ENCODE measurements around the gene IRF9. TPM values are rescaled to one million over a fixed set of nuclear protein-coding genes. Genes with fewer than 3 reads are reported as not detected.

The IRF9 gene
- total and polyA plus RNA-seq, 2 of the 13 experiments (the other 11 are each of a cell fraction or from before 2014, with no cell fraction given): 14.9 to 49.7 TPM

DNA sequence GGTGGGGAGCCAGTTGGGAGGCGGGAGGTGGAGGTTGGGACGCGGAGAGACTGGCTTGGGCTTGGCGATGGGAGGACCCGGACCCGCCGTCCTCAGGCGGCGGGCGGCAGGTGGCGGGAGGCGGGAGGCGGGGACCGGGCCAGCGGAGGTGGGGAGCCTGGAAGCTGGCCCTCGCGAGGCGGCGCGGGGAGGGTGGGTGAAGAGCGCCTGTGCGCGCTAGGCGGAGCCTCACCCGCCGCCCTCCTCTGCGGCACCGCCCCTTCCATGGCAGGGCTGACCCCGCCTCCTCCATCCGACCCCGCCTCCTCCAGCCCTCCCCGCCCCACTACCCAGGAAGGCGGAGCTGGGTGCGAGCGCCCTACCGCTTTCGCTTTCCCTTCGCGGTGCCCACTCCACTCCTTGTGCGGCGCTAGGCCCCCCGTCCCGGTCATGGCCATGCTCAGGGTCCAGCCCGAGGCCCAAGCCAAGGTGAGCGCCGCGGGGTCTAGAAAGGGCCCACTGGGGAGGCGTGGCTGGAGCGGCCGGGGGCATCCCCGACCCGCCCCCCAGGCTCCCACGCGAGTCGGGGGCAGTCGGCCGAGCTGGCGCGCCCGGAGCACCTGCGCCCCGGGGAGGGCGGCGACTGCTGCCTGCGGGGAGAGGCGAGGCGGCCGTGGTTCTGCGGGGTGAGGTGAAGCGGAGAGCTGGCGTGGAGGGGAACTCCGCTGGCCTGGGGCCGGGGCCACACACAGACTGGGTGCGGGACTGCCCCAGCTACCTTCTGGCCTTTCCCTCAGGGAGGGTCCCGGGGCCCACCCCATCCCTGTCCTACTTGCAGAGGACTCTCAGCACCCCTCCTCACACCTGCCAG lies 25.0 kb upstream of the IRF9 start, which contains the start of gene PSME1 (continued):
- TF ChIP-seq TRIM24 (CRISPR knock-in tag; IDR thresholded peaks at IDR 0.05) (no peak), ZNF446 (CRISPR knock-in tag; IDR thresholded peaks at IDR 0.05) (no peak), ZNF709 (CRISPR knock-in tag; IDR thresholded peaks at IDR 0.05) (no peak), NCOA1 (CRISPR knock-in tag; IDR thresholded peaks at IDR 0.05) (no peak), TSC22D2 (CRISPR knock-in tag; IDR thresholded peaks at IDR 0.05; ENCODE audit: borderline replicate concordance) (peak; percentile 79), ZNF614 (CRISPR knock-in tag; IDR thresholded peaks at IDR 0.05; ENCODE audit: borderline replicate concordance) (peak; percentile 85; the same call in 1 of the 2 replicates), SMARCE1 (IDR thresholded peaks at IDR 0.05; ENCODE audit: borderline replicate concordance) (no peak), NFIC (IDR thresholded peaks at IDR 0.05; ENCODE audit: low read length) (no peak), RAD21 (CRISPR knock-in tag; IDR thresholded peaks at IDR 0.05) (peak; percentile 71), NR1H2 (CRISPR knock-in tag; IDR thresholded peaks at IDR 0.05; ENCODE audit: borderline replicate concordance, low read depth) (no peak; the same call in 1 of the 2 replicates), PPARG (CRISPR knock-in tag; conservative IDR thresholded peaks at IDR 0.05) (peak; percentile 43), PITX1 (CRISPR knock-in tag; IDR thresholded peaks at IDR 0.05) (no peak; the same call in 1 of the 2 replicates), ZNF777 (CRISPR knock-in tag; IDR thresholded peaks at IDR 0.05) (peak; percentile 72), ZNF563 (CRISPR knock-in tag; IDR thresholded peaks at IDR 0.05) (no peak), SSRP1 (CRISPR knock-in tag; IDR thresholded peaks at IDR 0.05) (no peak), PTBP1 (IDR thresholded peaks at IDR 0.05; ENCODE audit: low read depth, low read length, poor library complexity, severe bottlenecking) (peak; percentile 76), ZNF256 (CRISPR knock-in tag; conservative IDR thresholded peaks at IDR 0.05) (peak; percentile 43; the same call in 1 of the 2 replicates), ELF3 (CRISPR knock-in tag; IDR thresholded peaks at IDR 0.05) (peak; percentile 83), KMT2B (CRISPR knock-in tag; IDR thresholded peaks at IDR 0.05) (peak; percentile 95), SALL1 (CRISPR knock-in tag; IDR thresholded peaks at IDR 0.05) (peak; percentile 95), ZNF225 (CRISPR knock-in tag; IDR thresholded peaks at IDR 0.05) (peak; percentile 73)
- TF ChIP-seq, protein P1, sequence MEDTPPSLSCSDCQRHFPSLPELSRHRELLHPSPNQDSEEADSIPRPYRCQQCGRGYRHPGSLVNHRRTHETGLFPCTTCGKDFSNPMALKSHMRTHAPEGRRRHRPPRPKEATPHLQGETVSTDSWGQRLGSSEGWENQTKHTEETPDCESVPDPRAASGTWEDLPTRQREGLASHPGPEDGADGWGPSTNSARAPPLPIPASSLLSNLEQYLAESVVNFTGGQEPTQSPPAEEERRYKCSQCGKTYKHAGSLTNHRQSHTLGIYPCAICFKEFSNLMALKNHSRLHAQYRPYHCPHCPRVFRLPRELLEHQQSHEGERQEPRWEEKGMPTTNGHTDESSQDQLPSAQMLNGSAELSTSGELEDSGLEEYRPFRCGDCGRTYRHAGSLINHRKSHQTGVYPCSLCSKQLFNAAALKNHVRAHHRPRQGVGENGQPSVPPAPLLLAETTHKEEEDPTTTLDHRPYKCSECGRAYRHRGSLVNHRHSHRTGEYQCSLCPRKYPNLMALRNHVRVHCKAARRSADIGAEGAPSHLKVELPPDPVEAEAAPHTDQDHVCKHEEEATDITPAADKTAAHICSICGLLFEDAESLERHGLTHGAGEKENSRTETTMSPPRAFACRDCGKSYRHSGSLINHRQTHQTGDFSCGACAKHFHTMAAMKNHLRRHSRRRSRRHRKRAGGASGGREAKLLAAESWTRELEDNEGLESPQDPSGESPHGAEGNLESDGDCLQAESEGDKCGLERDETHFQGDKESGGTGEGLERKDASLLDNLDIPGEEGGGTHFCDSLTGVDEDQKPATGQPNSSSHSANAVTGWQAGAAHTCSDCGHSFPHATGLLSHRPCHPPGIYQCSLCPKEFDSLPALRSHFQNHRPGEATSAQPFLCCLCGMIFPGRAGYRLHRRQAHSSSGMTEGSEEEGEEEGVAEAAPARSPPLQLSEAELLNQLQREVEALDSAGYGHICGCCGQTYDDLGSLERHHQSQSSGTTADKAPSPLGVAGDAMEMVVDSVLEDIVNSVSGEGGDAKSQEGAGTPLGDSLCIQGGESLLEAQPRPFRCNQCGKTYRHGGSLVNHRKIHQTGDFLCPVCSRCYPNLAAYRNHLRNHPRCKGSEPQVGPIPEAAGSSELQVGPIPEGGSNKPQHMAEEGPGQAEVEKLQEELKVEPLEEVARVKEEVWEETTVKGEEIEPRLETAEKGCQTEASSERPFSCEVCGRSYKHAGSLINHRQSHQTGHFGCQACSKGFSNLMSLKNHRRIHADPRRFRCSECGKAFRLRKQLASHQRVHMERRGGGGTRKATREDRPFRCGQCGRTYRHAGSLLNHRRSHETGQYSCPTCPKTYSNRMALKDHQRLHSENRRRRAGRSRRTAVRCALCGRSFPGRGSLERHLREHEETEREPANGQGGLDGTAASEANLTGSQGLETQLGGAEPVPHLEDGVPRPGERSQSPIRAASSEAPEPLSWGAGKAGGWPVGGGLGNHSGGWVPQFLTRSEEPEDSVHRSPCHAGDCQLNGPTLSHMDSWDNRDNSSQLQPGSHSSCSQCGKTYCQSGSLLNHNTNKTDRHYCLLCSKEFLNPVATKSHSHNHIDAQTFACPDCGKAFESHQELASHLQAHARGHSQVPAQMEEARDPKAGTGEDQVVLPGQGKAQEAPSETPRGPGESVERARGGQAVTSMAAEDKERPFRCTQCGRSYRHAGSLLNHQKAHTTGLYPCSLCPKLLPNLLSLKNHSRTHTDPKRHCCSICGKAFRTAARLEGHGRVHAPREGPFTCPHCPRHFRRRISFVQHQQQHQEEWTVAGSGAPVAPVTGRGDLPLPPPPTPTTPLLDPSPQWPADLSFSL (CRISPR knock-in tag; IDR thresholded peaks at IDR 0.05): no peak
- TF ChIP-seq, protein P2, sequence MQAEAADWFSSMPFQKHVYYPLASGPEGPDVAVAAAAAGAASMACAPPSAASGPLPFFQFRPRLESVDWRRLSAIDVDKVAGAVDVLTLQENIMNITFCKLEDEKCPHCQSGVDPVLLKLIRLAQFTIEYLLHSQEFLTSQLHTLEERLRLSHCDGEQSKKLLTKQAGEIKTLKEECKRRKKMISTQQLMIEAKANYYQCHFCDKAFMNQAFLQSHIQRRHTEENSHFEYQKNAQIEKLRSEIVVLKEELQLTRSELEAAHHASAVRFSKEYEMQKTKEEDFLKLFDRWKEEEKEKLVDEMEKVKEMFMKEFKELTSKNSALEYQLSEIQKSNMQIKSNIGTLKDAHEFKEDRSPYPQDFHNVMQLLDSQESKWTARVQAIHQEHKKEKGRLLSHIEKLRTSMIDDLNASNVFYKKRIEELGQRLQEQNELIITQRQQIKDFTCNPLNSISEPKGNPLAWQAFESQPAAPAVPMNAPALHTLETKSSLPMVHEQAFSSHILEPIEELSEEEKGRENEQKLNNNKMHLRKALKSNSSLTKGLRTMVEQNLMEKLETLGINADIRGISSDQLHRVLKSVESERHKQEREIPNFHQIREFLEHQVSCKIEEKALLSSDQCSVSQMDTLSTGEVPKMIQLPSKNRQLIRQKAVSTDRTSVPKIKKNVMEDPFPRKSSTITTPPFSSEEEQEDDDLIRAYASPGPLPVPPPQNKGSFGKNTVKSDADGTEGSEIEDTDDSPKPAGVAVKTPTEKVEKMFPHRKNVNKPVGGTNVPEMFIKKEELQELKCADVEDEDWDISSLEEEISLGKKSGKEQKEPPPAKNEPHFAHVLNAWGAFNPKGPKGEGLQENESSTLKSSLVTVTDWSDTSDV (CRISPR knock-in tag; IDR thresholded peaks at IDR 0.05): no peak

Data from HepG2 (cell line).